HCT116 (cell line): ENCODE results near the gene PNN. TPM values are rescaled to one million over a fixed set of nuclear protein-coding genes. Genes with fewer than 3 reads are reported as not detected.

Experiments
- ATAC-seq: fragments of 200-7000 bp; cut with Tn5 transposase; 2 replicates; pipeline ENCODE4 v1.9.1; 2020; ENCODE audit warnings: mild to moderate bottlenecking, moderate library complexity
- Bru-seq: library from RNA; stranded (reverse); fragments of 400-500 nt; gene quantifications from one replicate; lab custom pipeline; 2021; lab: Mats Ljungman, UMichigan
- BruChase-seq, 2 experiments: library from RNA; stranded (reverse); fragments of 400-500 nt; gene quantifications; one replicate each; lab custom pipeline; 2021; lab: Mats Ljungman, UMichigan
- BruUV-seq: library from RNA; stranded (reverse); fragments of 400-500 nt; replicated peaks from 2 replicates; lab custom pipeline; 2021; lab: Mats Ljungman, UMichigan
- CTCF ChIA-PET: fragments of 300-600 bp; sonication (Branson Sonifier 250); formaldehyde crosslinking; loops from one replicate; lab custom pipeline; 2021; ENCODE audit warnings: antibody characterized with exemption; lab: Charles Lee
- POLR2A ChIA-PET: fragments of 300-600, 350-600 bp; sonication (Branson Sonifier 250); formaldehyde crosslinking; loops from one replicate; lab custom pipeline; 2021; ENCODE audit warnings: antibody characterized with exemption; lab: Charles Lee
- RAD21 ChIA-PET, 2 experiments: fragments of 300-600 bp; sonication (Branson Sonifier 250); formaldehyde crosslinking; loops; one replicate each; lab custom pipeline; 2023; ENCODE audit warnings: low total read pairs in 2 of 2; ENCODE audit not compliant: uncharacterized antibody in 2 of 2, unreplicated experiment in 2 of 2, low non-redundant PET in 1 of 2; lab: Charles Lee
- DNase-seq: peaks from one replicate; pipeline ENCODE4 v3.0.0-alpha.2; 2010; ENCODE audit warnings: low read depth, low spot score
- H2AFZ ChIP-seq: fragments of 200-600 bp; shearing (Covaris generic), sonication (generic); 2 replicates; pipeline ENCODE4 v1.6.1; 2017; ENCODE audit warnings: low read depth, mixed run types, mixed read lengths, antibody characterized with exemption, low read length; ENCODE audit not compliant: poor library complexity, severe bottlenecking
- H3K27ac ChIP-seq: 2 replicates; pipeline ENCODE4 v1.5.1; 2012; ENCODE audit warnings: low read depth, low read length
- H3K27me3 ChIP-seq: fragments of 200-600 bp; sonication (generic); 2 replicates; pipeline ENCODE4 v1.6.1; 2016; ENCODE audit warnings: mixed run types, low read length, mixed read lengths; ENCODE audit not compliant: insufficient read depth
- H3K36me3 ChIP-seq, 2 experiments: fragments of 200-500 bp in 1 of 2; fragments of 200-600 bp in 1 of 2; sonication (Bioruptor generic) in 1 of 2; sonication (generic) in 1 of 2; 2 replicates each; pipeline versions ENCODE4 v1.5.1 to v1.6.1; 2014 to 2016; ENCODE audit warnings: low read length in 2 of 2, inconsistent platforms in 1 of 2, mixed read lengths in 1 of 2, mixed run types in 1 of 2; ENCODE audit not compliant: insufficient read depth in 2 of 2, control insufficient read depth in 1 of 2
- H3K4me1 ChIP-seq, 2 experiments: fragments of 200-600 bp in 1 of 2; sonication (generic) in 1 of 2; 2 replicates each; pipeline versions ENCODE4 v1.5.1 to v1.6.1; 2012 to 2017; ENCODE audit warnings: low read length in 2 of 2, inconsistent platforms in 1 of 2, mild to moderate bottlenecking in 1 of 2, mixed read lengths in 1 of 2, mixed run types in 1 of 2, moderate library complexity in 1 of 2; ENCODE audit not compliant: insufficient read depth in 2 of 2, control insufficient read depth in 1 of 2
- H3K4me2 ChIP-seq: fragments of 200-600 bp; sonication (generic); 2 replicates; pipeline ENCODE4 v1.6.1; 2017; ENCODE audit warnings: mixed run types, low read length, mixed read lengths
- H3K4me3 ChIP-seq, 2 experiments: fragments of 200-600 bp in 1 of 2; sonication (generic) in 1 of 2; replicated peaks in 1 of 2; 2 replicates each; pipeline ENCODE4 v1.5.1; 2011 to 2016; ENCODE audit warnings: low read length in 2 of 2, control low read depth in 1 of 2, low read depth in 1 of 2, mild to moderate bottlenecking in 1 of 2, mixed read lengths in 1 of 2, mixed run types in 1 of 2
- H3K79me2 ChIP-seq: fragments of 200-600 bp; sonication (generic); 2 replicates; pipeline ENCODE4 v1.6.1; 2017; ENCODE audit warnings: mild to moderate bottlenecking, mixed run types, low read length, moderate library complexity, mixed read lengths; ENCODE audit not compliant: insufficient read depth
- H3K9ac ChIP-seq: fragments of 200-600 bp; sonication (generic); 2 replicates; pipeline ENCODE4 v1.6.1; 2016; ENCODE audit warnings: low read length, mixed read lengths
- H3K9me2 ChIP-seq: fragments of 200-600 bp; sonication (generic), shearing (Covaris generic); 2 replicates; pipeline ENCODE4 v1.6.1; 2017; ENCODE audit warnings: mixed run types, mild to moderate bottlenecking, moderate library complexity; ENCODE audit not compliant: insufficient read depth
- H3K9me3 ChIP-seq, 2 experiments: fragments of 200-500 bp in 1 of 2; fragments of 200-600 bp in 1 of 2; sonication (Bioruptor generic) in 1 of 2; sonication (generic) in 1 of 2; 2 replicates each; pipeline ENCODE4 v1.6.1; 2014 to 2017; ENCODE audit warnings: low read length in 2 of 2, mixed read lengths in 2 of 2, inconsistent platforms in 1 of 2, low read depth in 1 of 2, mild to moderate bottlenecking in 1 of 2, mixed run types in 1 of 2, moderate library complexity in 1 of 2; ENCODE audit not compliant: control insufficient read depth in 1 of 2, insufficient read depth in 1 of 2
- H4K20me1 ChIP-seq: fragments of 200-600 bp; sonication (generic), shearing (Covaris generic); 2 replicates; pipeline ENCODE4 v1.6.1; 2017; ENCODE audit warnings: mixed run types, mild to moderate bottlenecking, moderate library complexity; ENCODE audit not compliant: insufficient read depth
- ATF3 ChIP-seq: IDR thresholded peaks from 2 replicates; pipeline ENCODE4 v1.6.1; 2012
- CBX3 ChIP-seq: IDR thresholded peaks from 2 replicates; pipeline ENCODE4 v1.6.1; 2012; ENCODE audit warnings: low read depth
- CEBPB ChIP-seq: IDR thresholded peaks from 2 replicates; pipeline ENCODE4 v1.6.1; 2012; ENCODE audit warnings: low read depth
- ELF1 ChIP-seq: IDR thresholded peaks from 2 replicates; pipeline ENCODE4 v1.6.1; 2012; ENCODE audit warnings: low read depth, borderline replicate concordance
- JUND ChIP-seq: IDR thresholded peaks from 2 replicates; pipeline ENCODE4 v1.6.1; 2012
- MAX ChIP-seq: IDR thresholded peaks from 2 replicates; pipeline ENCODE4 v1.6.1; 2012
- POLR2A ChIP-seq: IDR thresholded peaks from 2 replicates; pipeline ENCODE4 v1.7.0; 2011; ENCODE audit warnings: borderline replicate concordance; ENCODE audit not compliant: insufficient read depth, insufficient read length; ENCODE audit errors: extremely low read depth
- POLR2AphosphoS5 ChIP-seq: IDR thresholded peaks from 2 replicates; pipeline ENCODE4 v1.6.1; 2011; ENCODE audit warnings: mild to moderate bottlenecking, low read depth, low read length, moderate library complexity
- SIN3A ChIP-seq: IDR thresholded peaks from 2 replicates; pipeline ENCODE4 v1.6.1; 2012; ENCODE audit warnings: low read depth
- SP1 ChIP-seq: IDR thresholded peaks from 2 replicates; pipeline ENCODE4 v1.6.1; 2012; ENCODE audit warnings: low read depth
- TCF7L2 ChIP-seq: IDR thresholded peaks from 2 replicates; pipeline ENCODE4 v1.7.0; 2011; ENCODE audit warnings: borderline replicate concordance, inconsistent platforms; ENCODE audit not compliant: insufficient read depth, insufficient read length; ENCODE audit errors: extremely low read depth
- YY1 ChIP-seq: IDR thresholded peaks from 2 replicates; pipeline ENCODE4 v1.6.1; 2011; ENCODE audit warnings: low read length, low read depth, moderate library complexity, mild to moderate bottlenecking; ENCODE audit not compliant: insufficient replicate concordance; ENCODE audit errors: extremely low read depth
- ZFX ChIP-seq: fragments of 450-650 bp; IDR thresholded peaks from 2 replicates; pipeline ENCODE4 v1.6.1; 2017
- intact Hi-C: fragments of 100-400 bp; cut with micrococcal nuclease; formaldehyde crosslinking; loops from 2 replicates; pipeline ENCODE4 v1.10.0; 2022
- long read RNA-seq: library from polyadenylated mRNA; unstranded; transcript quantifications from one replicate; pipeline ENCODE4 v2.0.0, GENCODE V29; 2021; ENCODE audit not compliant: unreplicated experiment
- polyA plus RNA-seq: library from polyadenylated mRNA; unstranded; fragments of >200 nt; gene quantifications from 2 replicates; pipeline ENCODE4 v1.2.1, GENCODE V29; 2012; ENCODE audit warnings: missing spikeins
- total RNA-seq: library from RNA; stranded (reverse); gene quantifications from one replicate; pipeline ENCODE4 v1.2.1, GENCODE V29; 2021; ENCODE audit not compliant: unreplicated experiment
- TF ChIP-seq, protein P1 (sequence below): IDR thresholded peaks from 2 replicates; pipeline ENCODE4 v1.6.1; 2011; ENCODE audit warnings: mild to moderate bottlenecking, low read length, moderate library complexity; ENCODE audit not compliant: insufficient replicate concordance; ENCODE audit errors: extremely low read depth
- TF ChIP-seq, protein P2 (sequence below): IDR thresholded peaks from 2 replicates; pipeline ENCODE4 v1.6.1; 2012; ENCODE audit warnings: low read depth

Gene PNN
- 97.9 TPM for total RNA-seq
- polyA plus RNA-seq = 51.6 and 62.4 TPM in 2 replicates
- percentile 99 among the genes with signal in this experiment for Bru-seq, nascent RNA
- BruChase-seq, experiment 1, labeled RNA remaining after a 6-hour chase = percentile 100 among the genes with signal in this experiment
- BruChase-seq, experiment 2, labeled RNA remaining after a 2-hour chase = percentile 100 among the genes with signal in this experiment
- long read RNA-seq, transcript PNN-201 (9 exons, 3,576 nt) = major isoform, 139 of 192 reads
- long read RNA-seq, partial matches to known transcripts = 19 of 192 reads
- long read RNA-seq, other reads (novel, unspliced or antisense) = 31 of 192 reads

- intact Hi-C loops = loop anchor here (2.0 to 5.0 kb wide), 4 partner anchors 44 to 258 kb away; partner anchors contain the start of genes FBXO33 and GEMIN2
- CTCF ChIA-PET = no interaction called here
- no peak within 1 kb of the TSS for H2AFZ ChIP-seq
- 0 out of 2 replicates have a peak, but pooled peaks cover 5% of the 10 kb centered on the region for H4K20me1 ChIP-seq
- no peaks in the 10 kb centered on the region for H3K27me3 ChIP-seq
- peaks cover 36 to 41% of the 10 kb centered on the region in 2 experiments for H3K36me3 ChIP-seq
- no TSS peak for BruUV-seq
- peaks cover 8 to 27% of the 10 kb centered on the region in 2 experiments; a peak in 3 of 4 replicates for H3K4me1 ChIP-seq
- TF ChIP-seq ELF1 (peak; percentile 51; the same call in 1 of the 2 replicates), YY1 (peak; percentile 81), SP1 (peak; percentile 100), TCF7L2 (peak; percentile 73), CEBPB (peak; percentile 97), POLR2AphosphoS5 (peak; percentile 93), POLR2A (peak; percentile 93), SIN3A (peak; percentile 79), ZFX (no peak; the same call in 1 of the 2 replicates), CBX3 (peak; percentile 67; the same call in 1 of the 2 replicates), MAX (peak; percentile 87), ATF3 (no peak), JUND (peak; percentile 88)
- TF ChIP-seq, protein P1, sequence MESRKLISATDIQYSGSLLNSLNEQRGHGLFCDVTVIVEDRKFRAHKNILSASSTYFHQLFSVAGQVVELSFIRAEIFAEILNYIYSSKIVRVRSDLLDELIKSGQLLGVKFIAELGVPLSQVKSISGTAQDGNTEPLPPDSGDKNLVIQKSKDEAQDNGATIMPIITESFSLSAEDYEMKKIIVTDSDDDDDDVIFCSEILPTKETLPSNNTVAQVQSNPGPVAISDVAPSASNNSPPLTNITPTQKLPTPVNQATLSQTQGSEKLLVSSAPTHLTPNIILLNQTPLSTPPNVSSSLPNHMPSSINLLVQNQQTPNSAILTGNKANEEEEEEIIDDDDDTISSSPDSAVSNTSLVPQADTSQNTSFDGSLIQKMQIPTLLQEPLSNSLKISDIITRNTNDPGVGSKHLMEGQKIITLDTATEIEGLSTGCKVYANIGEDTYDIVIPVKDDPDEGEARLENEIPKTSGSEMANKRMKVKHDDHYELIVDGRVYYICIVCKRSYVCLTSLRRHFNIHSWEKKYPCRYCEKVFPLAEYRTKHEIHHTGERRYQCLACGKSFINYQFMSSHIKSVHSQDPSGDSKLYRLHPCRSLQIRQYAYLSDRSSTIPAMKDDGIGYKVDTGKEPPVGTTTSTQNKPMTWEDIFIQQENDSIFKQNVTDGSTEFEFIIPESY = peak; percentile 94
- TF ChIP-seq, protein P2, sequence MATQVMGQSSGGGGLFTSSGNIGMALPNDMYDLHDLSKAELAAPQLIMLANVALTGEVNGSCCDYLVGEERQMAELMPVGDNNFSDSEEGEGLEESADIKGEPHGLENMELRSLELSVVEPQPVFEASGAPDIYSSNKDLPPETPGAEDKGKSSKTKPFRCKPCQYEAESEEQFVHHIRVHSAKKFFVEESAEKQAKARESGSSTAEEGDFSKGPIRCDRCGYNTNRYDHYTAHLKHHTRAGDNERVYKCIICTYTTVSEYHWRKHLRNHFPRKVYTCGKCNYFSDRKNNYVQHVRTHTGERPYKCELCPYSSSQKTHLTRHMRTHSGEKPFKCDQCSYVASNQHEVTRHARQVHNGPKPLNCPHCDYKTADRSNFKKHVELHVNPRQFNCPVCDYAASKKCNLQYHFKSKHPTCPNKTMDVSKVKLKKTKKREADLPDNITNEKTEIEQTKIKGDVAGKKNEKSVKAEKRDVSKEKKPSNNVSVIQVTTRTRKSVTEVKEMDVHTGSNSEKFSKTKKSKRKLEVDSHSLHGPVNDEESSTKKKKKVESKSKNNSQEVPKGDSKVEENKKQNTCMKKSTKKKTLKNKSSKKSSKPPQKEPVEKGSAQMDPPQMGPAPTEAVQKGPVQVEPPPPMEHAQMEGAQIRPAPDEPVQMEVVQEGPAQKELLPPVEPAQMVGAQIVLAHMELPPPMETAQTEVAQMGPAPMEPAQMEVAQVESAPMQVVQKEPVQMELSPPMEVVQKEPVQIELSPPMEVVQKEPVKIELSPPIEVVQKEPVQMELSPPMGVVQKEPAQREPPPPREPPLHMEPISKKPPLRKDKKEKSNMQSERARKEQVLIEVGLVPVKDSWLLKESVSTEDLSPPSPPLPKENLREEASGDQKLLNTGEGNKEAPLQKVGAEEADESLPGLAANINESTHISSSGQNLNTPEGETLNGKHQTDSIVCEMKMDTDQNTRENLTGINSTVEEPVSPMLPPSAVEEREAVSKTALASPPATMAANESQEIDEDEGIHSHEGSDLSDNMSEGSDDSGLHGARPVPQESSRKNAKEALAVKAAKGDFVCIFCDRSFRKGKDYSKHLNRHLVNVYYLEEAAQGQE = no peak
- TF ChIP-seq, all 23 proteins: peak for 12
- peak within 1 kb of the TSS; percentile 98 for H3K9ac ChIP-seq
- H3K9me3 ChIP-seq = no peaks in the 10 kb centered on the region
- peaks cover 47% of the 10 kb centered on the region for H3K79me2 ChIP-seq
- H3K9me2 ChIP-seq = no peaks in the 10 kb centered on the region
- peak; percentile 87 for ATAC-seq
- DNase-seq = peak; percentile 99
- RAD21 ChIA-PET = interaction anchor here in 1 of 2 experiments (0.7 kb wide), 1 partner anchor 35 kb away, joined by 3 read pairs; no protein-coding TSS in a partner anchor
- peak within 1 kb of the TSS; percentile 85 to 96 for H3K4me3 ChIP-seq
- H3K4me2 ChIP-seq = peak within 1 kb of the TSS; percentile 89
- peak within 1 kb of the TSS; percentile 91 for H3K27ac ChIP-seq
- POLR2A ChIA-PET = interaction anchor here (0.8 to 1.0 kb wide), 4 partner anchors 11 to 43 kb away, joined by 3 read pairs; no protein-coding TSS in a partner anchor
Measured at GRCh38 chr14:39174560-39175444, at the start of gene PNN. PNN (plus strand) TSS chr14:39175254; CDS start chr14:39175280, 26 bp downstream.
